Ovary (tissue), 9 donors: Measurements from ENCODE around the gene F10. TPM values are rescaled to one million over a fixed set of nuclear protein-coding genes. Genes with fewer than 3 reads are reported as not detected.

Source experiments
- DNase-seq, 5 donors: peaks; one replicate each; pipeline ENCODE4 v3.0.0-alpha.2; 2019 to 2020
- H3K27ac ChIP-seq, 2 donors: fragments of 200-600 bp; one replicate each; pipeline versions ENCODE4 v1.5.1 to v1.8.0; 2019 to 2022
- H3K27me3 ChIP-seq: fragments of 200-600 bp; one replicate; pipeline ENCODE4 v1.8.0; 2022
- H3K36me3 ChIP-seq: fragments of 200-600 bp; sonication (generic); one replicate; pipeline ENCODE4 v1.5.1; 2019
- H3K4me1 ChIP-seq: one replicate; pipeline ENCODE4 v1.8.1; 2013; ENCODE audit warnings: mild to moderate bottlenecking, moderate library complexity; ENCODE audit not compliant: insufficient read depth
- H3K4me3 ChIP-seq: fragments of 200-600 bp; sonication (generic); one replicate; pipeline ENCODE4 v1.5.1; 2017
- H3K9me3 ChIP-seq, 2 donors: fragments of 200-600 bp in 1 of 2; sonication (generic) in 1 of 2; one replicate each; pipeline versions ENCODE4 v1.5.1 to v1.8.1; 2013 to 2019; ENCODE audit warnings: mild to moderate bottlenecking in 1 of 2, moderate library complexity in 1 of 2
- CTCF ChIP-seq, 3 donors: fragments of 450-650 bp in 2 of 3; fragments of 200-600 bp in 1 of 3; IDR thresholded peaks; one replicate each; pipeline versions ENCODE4 v1.5.1 to v1.8.0; 2016 to 2022; ENCODE audit warnings: antibody characterized with exemption in 3 of 3, mild to moderate bottlenecking in 1 of 3
- EP300 ChIP-seq: sonication (generic); formaldehyde crosslinking; IDR thresholded peaks from one replicate; pipeline ENCODE4 v1.6.1; 2017; ENCODE audit warnings: antibody characterized with exemption
- POLR2A ChIP-seq: fragments of 450-650 bp; IDR thresholded peaks from one replicate; pipeline ENCODE4 v1.6.1; 2017; ENCODE audit warnings: antibody characterized with exemption, mild to moderate bottlenecking, moderate library complexity
- WGBS, 3 donors: extraction: QIAGEN DNeasy Blood & Tissue Kit in 1 of 3; methylation state at CpG; one replicate each; pipeline versions ENCODE4 v1.1.5 to v1.1.7; 2013 to 2017; 5-methylcytosine and 5-hydroxymethylcytosine counted together
- intact Hi-C, 4 donors: fragments of 100-400 bp; cut with DNase I; formaldehyde crosslinking; loops; one replicate each; pipeline versions ENCODE4 v1.11.0 to v1.15.1; 2022 to 2023
- polyA plus RNA-seq, 2 donors: library from polyadenylated mRNA; stranded (reverse); fragments of 200-250 nt in 1 of 2; fragments of 350-450 nt in 1 of 2; fragmentation: Illumina TruSeq in 1 of 2; extraction: RNeasy Lipid Tissue Mini Kit (QIAGEN cat#74804) in 1 of 2; gene quantifications; one replicate each; pipeline ENCODE4 v1.2.3, GENCODE V29; 2013 to 2014
- total RNA-seq, 7 donors: library from RNA; depleted of rRNA in 2 of 7; stranded (reverse); fragments of >200 nt in 2 of 7; fragmentation: NEBNext Ultra II Directional in 3 of 7; extraction: Animal tissue kit (Norgen Biotek cat#: 25700) in 3 of 7; gene quantifications; one replicate each; pipeline versions ENCODE4 v1.1.0 to v1.2.4, GENCODE V29; 2016 to 2023
- donor health status: DM: no; HTN: no; CAD: no; lungs with moderate emphysema.
- donor health status: DM: no; HTN: no; CAD: no.
- donor health status: Bipolar disorder and iron deficiency.
- donor health status: DM: yes; HTN: yes; CAD: no.
- donor health status: DM: no; HTN: no; CAD: no.
- donor health status: DM: yes; HTN: yes; CAD: no.

F10 gene
- total and polyA plus RNA-seq, 9 donors, result 13.8 to 41.7 (median 28.3) TPM

- DNase-seq, result no peak
- H3K4me3 ChIP-seq, result no peak overlapping the region
- H3K27me3 ChIP-seq, result no peaks in the 10 kb centered on the region
- TF ChIP-seq CTCF (IDR thresholded peaks at IDR 0.05) (no peak), EP300 (no peak), POLR2A (no peak)
- intact Hi-C loops, result no loop called here
- no peaks in the 10 kb centered on the region for H3K4me1 ChIP-seq
- WGBS, 3 donors, result 75 to 85% (median 77%) methylated on average over 17 of the region's 17 CpGs
- H3K36me3 ChIP-seq, result no peaks in the 10 kb centered on the region
- H3K27ac ChIP-seq, result no peak overlapping the region
- no peaks in the 10 kb centered on the region for H3K9me3 ChIP-seq
These were observed 33.9 kb upstream of the F10 start for GRCh38 chr13:113088691-113089020.

GRCh38 chr13:113089693-113090414, 32.7 kb upstream of the F10 start:
- H3K36me3 ChIP-seq, result no peaks in the 10 kb centered on the region

DNA sequence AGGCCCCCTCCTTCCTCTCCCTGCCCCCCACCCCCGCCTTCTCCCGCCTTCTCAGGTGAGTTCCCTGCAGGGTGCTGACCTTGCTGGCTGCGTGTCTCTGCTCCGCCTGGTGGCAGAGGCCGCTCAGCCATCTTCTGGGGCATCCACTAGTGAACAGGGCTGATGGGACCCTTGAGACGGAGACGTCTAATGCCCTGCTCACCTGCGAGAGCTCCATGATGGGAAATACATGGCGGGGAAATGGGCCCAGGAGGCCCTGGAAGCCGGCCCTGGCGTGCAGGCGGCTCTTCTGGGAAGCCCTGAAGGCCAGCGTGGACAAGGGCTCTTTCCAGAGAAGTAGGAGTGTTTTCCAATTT, 32.2 kb upstream of the F10 start:
- Histone ChIP-seq H3K4me3 (no peak overlapping the region), H3K27ac (no peak overlapping the region), H3K27me3 (no peaks in the 10 kb centered on the region), H3K9me3 (no peaks in the 10 kb centered on the region), H3K36me3 (no peaks in the 10 kb centered on the region), H3K4me1 (no peaks in the 10 kb centered on the region)
- whole genome bisulfite sequencing, 3 donors, result 79 to 89% (median 87%) methylated on average over 13 of the region's 13 CpGs
- TF ChIP-seq CTCF (IDR thresholded peaks at IDR 0.05) (no peak), EP300 (no peak), POLR2A (no peak)
- DNase-seq, result peak in 1 of 5 donors; percentile 5
- intact Hi-C loops, result no loop called here

More at GRCh38 chr13:113089693-113090414, 32.7 kb upstream of the F10 start:
- WGBS, 3 donors, result 68 to 76% (median 69%) methylated on average over 36 of the region's 36 CpGs
- Histone ChIP-seq H3K27ac (no peak overlapping the region), H3K9me3 (no peaks in the 10 kb centered on the region), H3K4me1 (no peaks in the 10 kb centered on the region), H3K4me3 (no peak overlapping the region), H3K27me3 (no peaks in the 10 kb centered on the region)
- TF ChIP-seq EP300, result no peak
- TF ChIP-seq CTCF (IDR thresholded peaks at IDR 0.05), result no peak
- TF ChIP-seq POLR2A, result no peak
- intact Hi-C loops, result no loop called here
- DNase-seq, result peak in 1 of 5 donors; percentile 4

DNA sequence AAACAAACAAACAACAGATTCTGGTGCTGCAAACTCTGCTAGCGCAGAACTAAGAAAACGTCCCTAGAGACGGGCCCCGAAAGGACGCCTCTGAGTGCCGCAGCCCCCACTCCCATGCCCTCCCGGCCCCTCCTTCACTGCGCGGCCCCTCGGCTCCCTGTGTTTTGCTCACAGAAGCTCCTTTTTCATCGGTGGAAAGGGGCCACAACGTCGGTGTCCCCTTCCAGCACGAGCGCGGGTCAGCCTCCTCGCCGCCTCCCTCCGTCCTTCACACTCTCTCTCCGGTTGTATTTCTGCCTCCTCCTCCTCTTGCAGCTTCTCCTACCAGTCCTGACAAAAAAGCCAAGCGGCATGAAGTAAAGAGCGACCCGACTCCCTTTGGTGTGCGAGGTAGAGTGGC, 31.8 kb upstream of the F10 start:
- H3K36me3 ChIP-seq, result no peaks in the 10 kb centered on the region
- TF ChIP-seq POLR2A (no peak), EP300 (no peak), CTCF (IDR thresholded peaks at IDR 0.05) (no peak)

More for the DNA sequence above, 31.8 kb upstream of the F10 start:
- Histone ChIP-seq H3K4me1 (no peaks in the 10 kb centered on the region), H3K27me3 (no peaks in the 10 kb centered on the region), H3K9me3 (no peaks in the 10 kb centered on the region), H3K27ac (no peak overlapping the region), H3K4me3 (no peak overlapping the region)
- intact Hi-C loops, result no loop called here
- peak in 1 of 5 donors; percentile 9 for DNase-seq
- WGBS, 3 donors, result 81 to 87% (median 84%) methylated on average over 24 of the region's 24 CpGs
